Karpas-422 (cell line): ENCODE results near the gene FBXO42. TPM values are rescaled to one million over a fixed set of nuclear protein-coding genes. Genes with fewer than 3 reads are reported as not detected.

ENCODE experiments used
- DNase-seq: peaks from one replicate; pipeline ENCODE4 v3.0.0-alpha.2; 2015
- H2AFZ ChIP-seq: fragments of 200-600 bp; sonication (generic); 2 replicates; pipeline ENCODE4 v1.6.1; 2014; ENCODE audit warnings: antibody characterized with exemption, low read length, mixed read lengths
- H3K27ac ChIP-seq: fragments of 200-600 bp; sonication (generic); 2 replicates; pipeline ENCODE4 v1.5.1; 2014; ENCODE audit warnings: mild to moderate bottlenecking, low read length, moderate library complexity
- H3K27me3 ChIP-seq: fragments of 200-600 bp; sonication (generic); 2 replicates; pipeline ENCODE4 v1.6.1; 2014; ENCODE audit warnings: low read length, mixed read lengths
- H3K36me3 ChIP-seq: fragments of 200-600 bp; sonication (generic); 2 replicates; pipeline ENCODE4 v1.6.1; 2014; ENCODE audit warnings: low read length, mixed read lengths; ENCODE audit not compliant: insufficient read depth
- H3K4me1 ChIP-seq: fragments of 200-600 bp; sonication (generic); 2 replicates; pipeline ENCODE4 v1.6.1; 2014; ENCODE audit warnings: mild to moderate bottlenecking, low read length, mixed read lengths
- H3K4me2 ChIP-seq: fragments of 200-600 bp; sonication (generic); 2 replicates; pipeline ENCODE4 v1.6.1; 2014; ENCODE audit warnings: low read length, low read depth, mild to moderate bottlenecking; ENCODE audit not compliant: poor library complexity, severe bottlenecking
- H3K4me3 ChIP-seq: fragments of 200-600 bp; sonication (generic); 2 replicates; pipeline ENCODE4 v1.5.1; 2014; ENCODE audit warnings: mild to moderate bottlenecking, antibody characterized with exemption, low read length, mixed read lengths
- H3K79me2 ChIP-seq: fragments of 200-600 bp; sonication (generic); 2 replicates; pipeline ENCODE4 v1.6.1; 2014; ENCODE audit warnings: mild to moderate bottlenecking, low read length, mixed read lengths
- H3K9ac ChIP-seq: fragments of 200-600 bp; sonication (generic); 2 replicates; pipeline ENCODE4 v1.6.0; 2014; ENCODE audit warnings: low read length
- H3K9me2 ChIP-seq: fragments of 200-600 bp; sonication (generic), shearing (Covaris generic); replicated peaks from 2 replicates; pipeline ENCODE4 v1.6.0; 2014; ENCODE audit warnings: mild to moderate bottlenecking, low read length, moderate library complexity; ENCODE audit not compliant: insufficient read depth
- H3K9me3 ChIP-seq: fragments of 300-700, 200-600 bp; sonication (generic); 2 replicates; pipeline ENCODE4 v1.6.1; 2014; ENCODE audit warnings: low read length, mixed read lengths
- H4K20me1 ChIP-seq: fragments of 200-600 bp; sonication (generic); 2 replicates; pipeline ENCODE4 v1.6.1; 2014; ENCODE audit warnings: mild to moderate bottlenecking, antibody characterized with exemption, low read length, low read depth; ENCODE audit not compliant: insufficient read depth
- total RNA-seq: library from RNA; depleted of rRNA; stranded (reverse); fragments of >200 nt; shearing (Covaris generic); gene quantifications from 2 replicates; pipeline ENCODE4 v1.2.3, GENCODE V29; 2014; ENCODE audit warnings: low replicate concordance

The FBXO42 gene
- total RNA-seq, 1 experiment from 2014 or later, result 31.7 TPM

DNA sequence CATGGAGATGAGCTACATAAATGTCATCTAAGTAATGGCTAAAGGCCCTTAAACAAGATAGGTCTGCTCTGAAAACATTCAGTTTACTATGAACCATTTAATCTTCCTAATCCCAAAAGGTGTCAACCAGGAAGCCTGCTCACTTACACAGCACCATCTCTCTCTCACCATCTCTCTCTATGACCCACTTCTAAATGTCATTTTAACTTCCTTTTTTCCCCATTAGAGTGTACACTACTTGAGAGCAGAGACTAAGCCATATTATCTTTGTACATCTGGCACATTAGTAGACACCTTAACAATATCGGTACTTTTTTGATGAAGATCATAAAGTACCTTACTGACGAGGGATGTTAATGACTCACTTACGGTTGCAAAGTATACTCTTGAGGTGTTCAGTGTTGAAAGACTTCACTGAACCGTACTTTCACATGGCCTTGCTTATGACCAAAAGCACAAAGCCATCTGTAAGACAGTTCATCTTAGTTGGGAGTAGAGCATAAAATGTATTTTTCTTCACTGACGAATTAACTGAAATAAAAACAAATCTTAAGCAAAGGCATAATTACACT is 25.4 kb downstream of the FBXO42 start:
- no peak overlapping the region for H3K9ac ChIP-seq
- H3K27ac ChIP-seq, result no peak overlapping the region
- H3K27me3 ChIP-seq, result no peaks in the 10 kb centered on the region
- no peak overlapping the region for H2AFZ ChIP-seq
- H3K4me3 ChIP-seq, result no peak overlapping the region
- H3K9me2 ChIP-seq, result no peaks in the 10 kb centered on the region
- DNase-seq, result no peak
- peaks cover 10% of the 10 kb centered on the region for H3K4me1 ChIP-seq
- H3K4me2 ChIP-seq, result no peak overlapping the region
- H3K36me3 ChIP-seq, result no peaks in the 10 kb centered on the region
- no peaks in the 10 kb centered on the region for H4K20me1 ChIP-seq
- no peaks in the 10 kb centered on the region for H3K9me3 ChIP-seq
- peaks cover 91% of the 10 kb centered on the region for H3K79me2 ChIP-seq

DNA sequence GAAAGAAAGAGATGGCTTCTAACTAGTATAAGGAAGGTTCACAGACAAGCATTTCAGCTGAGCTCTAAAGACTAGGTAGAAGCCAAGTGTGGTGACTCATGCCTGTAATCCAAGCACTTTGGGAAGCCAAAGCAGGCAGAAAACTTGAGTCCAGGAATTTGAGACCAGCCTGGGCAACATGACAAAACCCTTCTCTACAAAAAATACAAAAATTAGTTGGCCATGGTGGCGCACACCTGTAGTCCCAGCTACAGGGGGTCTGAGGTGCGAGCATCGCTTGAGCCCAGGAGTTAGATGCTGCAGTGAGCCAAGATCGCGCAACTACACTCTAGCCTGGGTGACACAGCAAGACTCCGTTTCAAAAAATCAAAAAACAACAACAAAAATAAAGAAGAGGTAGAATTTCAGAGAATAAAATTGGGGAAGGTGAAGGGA is 27.8 kb downstream of the FBXO42 start:
- H3K79me2 ChIP-seq, result peaks cover 98% of the 10 kb centered on the region

DNA sequence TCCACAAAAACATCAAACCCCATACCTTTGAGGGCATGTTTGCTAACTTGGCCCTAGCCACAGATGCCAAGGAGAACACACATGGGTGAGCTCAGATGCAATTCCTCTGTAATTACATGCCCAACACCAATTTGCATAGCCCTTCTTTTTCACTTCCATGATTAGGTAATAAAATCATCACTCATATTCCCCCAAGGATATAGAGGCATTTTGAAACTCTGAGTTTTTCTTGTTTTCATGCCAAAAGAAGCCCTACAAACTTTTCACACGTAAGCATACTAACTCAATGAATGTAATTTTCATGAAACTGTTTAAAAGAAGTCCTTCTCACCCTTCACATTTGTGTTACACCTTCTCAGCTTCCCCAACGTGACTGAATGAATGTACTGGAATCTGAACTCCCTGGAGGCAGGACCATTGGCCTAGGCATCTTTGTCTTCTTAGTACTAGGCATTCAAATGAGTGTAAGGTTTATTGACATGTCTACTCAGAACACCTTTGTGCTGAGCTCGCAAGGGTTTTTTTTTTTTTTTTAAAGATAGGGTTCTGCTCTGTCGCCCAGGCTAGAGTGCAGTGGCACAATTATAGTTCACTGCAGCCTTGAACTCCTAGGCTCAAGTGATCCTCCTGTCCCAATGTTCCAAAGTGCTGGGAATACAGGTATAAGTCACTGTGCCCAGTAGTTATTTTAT is 31.0 kb downstream of the FBXO42 start:
- Histone ChIP-seq H3K79me2 (peaks cover 93% of the 10 kb centered on the region), H2AFZ (no peak overlapping the region), H3K27me3 (no peaks in the 10 kb centered on the region), H3K9me3 (no peaks in the 10 kb centered on the region), H4K20me1 (no peaks in the 10 kb centered on the region), H3K9me2 (no peaks in the 10 kb centered on the region), H3K4me1 (peaks cover 22% of the 10 kb centered on the region), H3K9ac (no peak overlapping the region), H3K4me2 (peak overlapping the region; percentile 14), H3K4me3 (no peak overlapping the region), H3K27ac (0 out of 2 replicates have a peak overlapping the region, but pooled peaks have one; percentile 12), H3K36me3 (no peaks in the 10 kb centered on the region)
- no peak for DNase-seq

More for the DNA sequence above, 27.8 kb downstream of the FBXO42 start:
- no peak overlapping the region for H3K9ac ChIP-seq
- no peak for DNase-seq
- no peaks in the 10 kb centered on the region for H3K9me3 ChIP-seq
- no peak overlapping the region for H3K4me2 ChIP-seq
- H3K4me3 ChIP-seq, result no peak overlapping the region
- H2AFZ ChIP-seq, result no peak overlapping the region
- no peaks in the 10 kb centered on the region for H3K27me3 ChIP-seq
- peaks cover 22% of the 10 kb centered on the region for H3K4me1 ChIP-seq
- no peak overlapping the region for H3K27ac ChIP-seq
- no peaks in the 10 kb centered on the region for H4K20me1 ChIP-seq
- no peaks in the 10 kb centered on the region for H3K36me3 ChIP-seq
- H3K9me2 ChIP-seq, result no peaks in the 10 kb centered on the region

DNA sequence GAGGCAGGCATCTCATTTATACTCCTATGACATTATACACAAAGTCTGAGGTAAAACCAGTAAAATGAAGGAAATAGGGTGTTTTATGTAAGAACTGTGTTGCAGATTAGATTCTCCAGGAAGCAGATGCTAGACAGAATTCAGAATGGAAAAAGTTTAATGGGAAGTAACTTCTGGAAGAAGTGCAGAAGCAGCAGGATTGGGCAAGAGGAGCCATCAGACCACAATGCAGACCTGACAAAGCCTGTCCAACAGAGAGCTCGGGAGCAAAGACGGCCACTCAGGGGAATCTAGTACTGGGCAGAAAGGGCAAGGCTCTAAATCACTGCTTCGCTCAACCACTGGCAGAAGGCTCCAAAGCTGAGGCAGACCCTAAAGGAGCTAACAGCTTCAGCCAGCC is 33.7 kb downstream of the FBXO42 start:
- H3K9me3 ChIP-seq, result no peaks in the 10 kb centered on the region
- no peak for DNase-seq
- H3K36me3 ChIP-seq, result no peaks in the 10 kb centered on the region; the same call in 1 of the 2 replicates
- H2AFZ ChIP-seq, result no peak overlapping the region
- H3K9ac ChIP-seq, result no peak overlapping the region
- H3K4me1 ChIP-seq, result peaks cover 25% of the 10 kb centered on the region
- H3K9me2 ChIP-seq, result no peaks in the 10 kb centered on the region
- H3K4me3 ChIP-seq, result no peak overlapping the region
- H4K20me1 ChIP-seq, result no peaks in the 10 kb centered on the region
- peaks cover 71% of the 10 kb centered on the region for H3K79me2 ChIP-seq
- no peak overlapping the region for H3K27ac ChIP-seq
- no peak overlapping the region for H3K4me2 ChIP-seq
- H3K27me3 ChIP-seq, result no peaks in the 10 kb centered on the region

DNA sequence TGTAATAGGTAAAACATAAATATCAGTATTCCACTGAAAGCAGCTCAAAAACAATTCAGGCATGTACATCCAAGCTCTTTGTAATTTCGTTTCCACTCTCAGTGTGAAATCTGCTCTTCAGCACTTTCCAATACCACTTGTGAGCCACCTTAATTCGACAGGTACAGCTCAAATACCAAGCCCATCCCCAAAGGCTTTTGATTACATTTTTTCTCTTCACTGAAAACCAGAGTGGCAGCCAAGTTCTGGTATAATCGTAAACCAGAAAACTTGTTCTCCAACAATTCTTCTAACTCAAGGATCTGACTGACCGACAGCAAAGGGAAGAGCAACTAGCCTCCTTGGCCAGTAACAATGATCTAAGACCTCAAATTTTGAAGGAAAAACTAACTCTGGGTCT is 36.8 kb downstream of the FBXO42 start:
- Histone ChIP-seq H3K4me2 (no peak overlapping the region), H4K20me1 (no peaks in the 10 kb centered on the region), H3K9ac (no peak overlapping the region), H3K79me2 (peaks cover 56% of the 10 kb centered on the region), H2AFZ (no peak overlapping the region), H3K36me3 (peaks cover 21% of the 10 kb centered on the region), H3K9me2 (no peaks in the 10 kb centered on the region), H3K9me3 (no peaks in the 10 kb centered on the region), H3K4me1 (peaks cover 14% of the 10 kb centered on the region), H3K27me3 (no peaks in the 10 kb centered on the region), H3K4me3 (no peak overlapping the region), H3K27ac (no peak overlapping the region)
- DNase-seq, result no peak

DNA sequence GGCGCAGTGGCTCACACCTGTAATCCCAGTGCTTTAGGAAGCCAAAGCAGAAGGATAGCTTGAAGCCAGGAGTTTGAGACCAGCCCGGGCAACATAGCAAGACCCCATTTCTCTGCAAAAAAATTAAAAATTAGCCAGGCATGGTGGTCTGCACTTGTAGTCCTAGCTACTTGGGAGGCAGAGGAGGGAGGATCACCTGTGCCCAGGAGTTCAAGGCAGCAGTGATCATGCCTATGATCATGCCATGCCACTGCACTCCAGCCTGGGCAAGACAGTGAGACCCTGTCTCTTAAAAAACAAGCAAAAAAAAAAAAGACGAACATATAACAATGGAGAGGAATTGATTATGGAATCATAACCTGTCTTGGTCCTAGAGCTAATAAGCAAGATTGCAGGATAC is 45.1 kb downstream of the FBXO42 start:
- H3K27ac ChIP-seq, result no peak overlapping the region
- no peaks in the 10 kb centered on the region for H3K27me3 ChIP-seq
- no peaks in the 10 kb centered on the region for H3K9me3 ChIP-seq
- no peak overlapping the region for H3K4me2 ChIP-seq
- H4K20me1 ChIP-seq, result no peaks in the 10 kb centered on the region
- no peak overlapping the region for H3K9ac ChIP-seq
- peaks cover 3% of the 10 kb centered on the region; the same call in 1 of the 2 replicates for H3K4me1 ChIP-seq
- no peak overlapping the region for H2AFZ ChIP-seq
- H3K36me3 ChIP-seq, result peaks cover 42% of the 10 kb centered on the region
- H3K9me2 ChIP-seq, result no peaks in the 10 kb centered on the region
- DNase-seq, result no peak
- no peak overlapping the region for H3K4me3 ChIP-seq
- H3K79me2 ChIP-seq, result peaks cover 30% of the 10 kb centered on the region

DNA sequence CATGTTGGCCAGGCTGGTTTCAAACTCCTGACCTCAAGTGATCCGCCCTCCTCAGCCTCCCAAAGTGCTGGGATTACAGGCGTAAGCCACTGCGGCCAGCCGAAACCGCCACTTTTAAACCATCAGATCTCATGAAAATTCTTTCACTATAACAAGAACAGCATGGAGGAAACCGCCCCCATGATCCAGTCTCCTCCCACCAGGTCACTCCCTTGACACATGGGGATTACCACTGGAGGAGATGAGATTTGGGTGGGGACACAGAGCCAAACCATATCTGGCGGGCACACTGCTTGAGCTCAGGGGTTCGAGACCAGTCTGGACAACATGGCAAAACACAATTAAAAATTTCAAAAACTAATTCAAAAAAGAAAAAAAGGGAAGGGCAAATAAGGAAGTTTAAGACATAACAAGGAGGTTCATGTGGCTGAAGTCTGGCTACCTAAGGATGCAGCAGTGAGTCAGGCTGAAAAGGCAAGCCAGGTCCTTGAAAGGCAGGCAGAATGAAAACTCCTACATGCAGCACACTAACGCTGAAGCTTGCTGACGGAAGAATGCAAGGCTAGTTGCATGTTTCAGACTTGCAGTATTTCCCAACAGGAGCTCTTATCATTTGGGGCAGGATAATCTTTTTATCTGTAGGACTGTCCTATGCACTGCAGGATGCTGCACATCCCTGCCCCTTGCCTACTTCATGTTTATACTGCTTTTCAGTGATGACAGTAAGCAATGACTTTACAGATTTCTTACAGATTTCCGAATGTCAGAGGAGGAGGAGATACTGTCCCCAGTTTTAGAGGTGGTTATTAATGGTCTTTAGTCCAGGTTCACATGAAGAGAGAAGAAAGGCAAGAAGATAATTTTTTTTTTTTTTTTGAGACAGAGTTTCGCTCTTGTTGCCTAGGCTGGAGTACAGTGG is 49.3 kb downstream of the FBXO42 start:
- H3K9ac ChIP-seq, result no peak overlapping the region

DNA sequence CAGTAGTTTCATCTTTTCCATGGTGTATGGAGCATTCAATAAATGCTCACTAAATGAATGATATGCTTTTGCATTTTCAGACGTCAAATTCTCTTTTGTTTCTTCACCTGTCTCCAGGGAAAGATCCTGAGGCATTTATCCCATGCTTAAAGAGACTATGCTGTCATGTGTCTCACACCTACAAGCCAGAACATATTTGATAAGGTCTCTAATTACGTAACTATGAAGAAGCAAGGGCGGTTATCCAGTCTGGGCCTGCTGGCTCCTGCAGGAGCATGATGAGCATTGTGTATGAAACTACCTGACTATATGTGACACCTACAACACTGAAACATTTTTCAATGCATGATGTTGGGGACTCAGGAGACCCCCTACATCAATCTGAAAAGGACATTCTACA is 51.8 kb downstream of the FBXO42 start:
- Histone ChIP-seq H3K27ac (no peak overlapping the region), H3K4me1 (no peaks in the 10 kb centered on the region), H3K4me2 (no peak overlapping the region), H3K79me2 (peaks cover 27% of the 10 kb centered on the region; the same call in 1 of the 2 replicates), H3K36me3 (peaks cover 24% of the 10 kb centered on the region), H2AFZ (no peak overlapping the region), H4K20me1 (no peaks in the 10 kb centered on the region), H3K9ac (no peak overlapping the region), H3K9me2 (no peaks in the 10 kb centered on the region), H3K27me3 (no peaks in the 10 kb centered on the region), H3K9me3 (no peaks in the 10 kb centered on the region), H3K4me3 (no peak overlapping the region)
- DNase-seq, result no peak

More for the DNA sequence above, 49.3 kb downstream of the FBXO42 start:
- no peak overlapping the region for H2AFZ ChIP-seq
- no peak overlapping the region for H3K27ac ChIP-seq
- no peak for DNase-seq
- no peak overlapping the region for H3K4me3 ChIP-seq
- H4K20me1 ChIP-seq, result no peaks in the 10 kb centered on the region
- peaks cover 32% of the 10 kb centered on the region for H3K36me3 ChIP-seq
- no peaks in the 10 kb centered on the region for H3K9me2 ChIP-seq
- peaks cover 27% of the 10 kb centered on the region for H3K79me2 ChIP-seq
- H3K27me3 ChIP-seq, result no peaks in the 10 kb centered on the region
- H3K9me3 ChIP-seq, result no peaks in the 10 kb centered on the region
- no peak overlapping the region for H3K4me2 ChIP-seq
- no peaks in the 10 kb centered on the region for H3K4me1 ChIP-seq
